GM10248 (cell line): ENCODE data around the gene GJC2.

Source experiments
- CTCF ChIA-PET: fragments of 300-600 bp; sonication (Branson Sonifier 250); formaldehyde crosslinking; extraction: SDS; loops from one replicate; lab custom pipeline; 2021; ENCODE audit warnings: antibody characterized with exemption; lab: Yijun Ruan, JAX
- POLR2A ChIA-PET: fragments of 350-650 bp; sonication (Branson Sonifier 250); formaldehyde crosslinking; extraction: SDS; loops from one replicate; lab custom pipeline; 2020; ENCODE audit warnings: antibody characterized with exemption; lab: Yijun Ruan, JAX
- DNase-seq: peaks from one replicate; pipeline ENCODE4 v3.0.0; 2012; ENCODE audit errors: extremely low spot score
- TF ChIP-seq, protein P1 (sequence below): IDR thresholded peaks from 2 replicates; pipeline ENCODE4 v1.5.1; 2012; ENCODE audit warnings: mild to moderate bottlenecking, low read depth; ENCODE audit errors: extremely low read depth, missing control alignments, control extremely low read depth

The GJC2 gene

DNA sequence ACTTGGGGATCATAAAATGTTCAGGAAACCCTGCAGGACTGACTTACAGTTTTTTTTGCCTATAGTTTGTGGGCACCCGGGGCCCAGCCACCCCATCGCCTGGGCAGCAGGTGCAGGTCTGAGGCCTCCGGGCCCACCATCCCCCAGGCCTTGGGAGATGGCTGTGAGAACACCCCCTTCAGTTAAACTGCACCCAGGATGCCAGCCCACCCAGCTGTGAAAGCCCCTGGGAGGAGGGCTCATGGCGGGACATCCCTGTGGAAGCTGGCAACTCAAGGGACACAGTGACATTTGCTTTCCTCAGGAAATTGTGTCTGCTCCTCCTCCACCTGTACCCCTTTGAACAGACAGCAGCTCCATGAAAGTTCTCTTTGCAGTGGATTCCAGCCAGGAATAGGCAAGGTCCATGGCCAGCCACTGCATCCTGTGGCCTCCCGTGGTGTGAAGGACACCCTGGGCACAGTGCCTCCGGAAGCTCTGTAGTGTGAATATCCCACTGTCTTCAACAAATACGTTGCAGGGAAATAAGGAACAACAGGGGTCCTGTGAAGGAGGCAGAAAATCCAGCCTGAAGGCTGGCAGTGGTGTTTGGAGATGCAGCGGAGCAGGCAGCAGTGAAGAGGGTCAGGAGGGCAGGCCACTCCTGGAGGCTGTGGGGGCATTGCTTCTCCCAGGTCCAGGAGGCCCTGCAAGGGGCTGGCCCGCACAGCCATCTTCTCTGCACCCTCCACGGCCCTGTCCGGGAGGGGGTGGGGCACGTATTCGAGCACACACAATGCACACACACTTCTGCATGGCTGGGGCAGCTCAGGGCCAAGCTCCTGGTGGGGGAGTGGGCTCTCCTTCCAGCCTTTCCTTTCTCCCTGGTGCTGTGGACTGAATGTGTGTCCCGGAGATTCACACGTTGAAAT lies 56.1 kb downstream of the GJC2 start:
- POLR2A ChIA-PET = no interaction called here
- CTCF ChIA-PET = no interaction called here
- DNase-seq = no peak
- TF ChIP-seq, protein P1, sequence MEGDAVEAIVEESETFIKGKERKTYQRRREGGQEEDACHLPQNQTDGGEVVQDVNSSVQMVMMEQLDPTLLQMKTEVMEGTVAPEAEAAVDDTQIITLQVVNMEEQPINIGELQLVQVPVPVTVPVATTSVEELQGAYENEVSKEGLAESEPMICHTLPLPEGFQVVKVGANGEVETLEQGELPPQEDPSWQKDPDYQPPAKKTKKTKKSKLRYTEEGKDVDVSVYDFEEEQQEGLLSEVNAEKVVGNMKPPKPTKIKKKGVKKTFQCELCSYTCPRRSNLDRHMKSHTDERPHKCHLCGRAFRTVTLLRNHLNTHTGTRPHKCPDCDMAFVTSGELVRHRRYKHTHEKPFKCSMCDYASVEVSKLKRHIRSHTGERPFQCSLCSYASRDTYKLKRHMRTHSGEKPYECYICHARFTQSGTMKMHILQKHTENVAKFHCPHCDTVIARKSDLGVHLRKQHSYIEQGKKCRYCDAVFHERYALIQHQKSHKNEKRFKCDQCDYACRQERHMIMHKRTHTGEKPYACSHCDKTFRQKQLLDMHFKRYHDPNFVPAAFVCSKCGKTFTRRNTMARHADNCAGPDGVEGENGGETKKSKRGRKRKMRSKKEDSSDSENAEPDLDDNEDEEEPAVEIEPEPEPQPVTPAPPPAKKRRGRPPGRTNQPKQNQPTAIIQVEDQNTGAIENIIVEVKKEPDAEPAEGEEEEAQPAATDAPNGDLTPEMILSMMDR = no peak

DNA sequence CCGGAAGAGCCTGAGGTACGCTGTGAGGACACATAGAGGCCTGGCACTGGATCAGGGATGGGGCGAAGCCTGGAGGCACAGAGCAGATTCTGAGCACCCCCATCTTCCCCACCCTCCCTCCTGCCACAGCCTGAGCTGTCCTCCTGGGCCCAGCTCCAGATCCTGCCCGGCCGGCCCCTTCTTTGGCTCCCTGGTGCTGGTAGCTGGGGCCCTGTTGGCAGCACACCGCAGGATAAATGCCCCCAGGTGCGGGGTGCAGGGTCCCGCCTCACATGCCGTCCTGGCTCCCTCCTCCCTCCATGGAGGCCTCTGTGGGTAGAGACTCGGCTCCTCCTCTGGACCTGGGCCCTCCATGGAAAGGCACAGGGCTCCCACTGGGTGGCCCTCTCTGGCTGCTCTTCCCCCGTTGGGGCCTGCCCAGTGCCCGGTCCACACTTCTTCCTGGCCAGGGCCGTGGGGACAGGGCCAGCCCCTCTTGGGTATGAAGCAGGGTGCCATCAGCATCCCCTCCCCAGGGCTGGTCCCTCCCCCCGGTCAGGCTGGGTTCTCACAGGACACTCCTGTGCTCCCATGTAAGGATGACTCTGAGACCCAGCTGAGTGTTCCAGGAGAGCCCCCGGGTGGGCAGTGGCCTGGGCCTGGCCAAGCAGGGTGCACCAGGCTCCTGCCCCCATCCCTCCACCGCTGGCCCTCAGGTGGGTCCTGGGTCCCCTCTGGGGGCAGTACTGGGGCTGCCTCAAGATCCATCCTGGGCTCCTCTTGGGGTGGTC lies 57.0 kb downstream of the GJC2 start:
- ChIA-PET CTCF (no interaction called here), POLR2A (no interaction called here)
- no peak for DNase-seq
- TF ChIP-seq, protein P1 = no peak

GRCh38 chr1:228207381-228207810 lies 57.7 kb downstream of the GJC2 start:
- ChIA-PET CTCF (no interaction called here), POLR2A (no interaction called here)
- no peak for DNase-seq
- TF ChIP-seq, protein P1 = no peak

- ChIA-PET POLR2A (no interaction called here), CTCF (no interaction called here)
- TF ChIP-seq, protein P1 = no peak
- DNase-seq = no peak
These were observed 58.4 kb downstream of the GJC2 start, which contains the start of gene OBSCN for GRCh38 chr1:228207851-228208821. OBSCN (plus strand) TSS chr1:228208044; CDS start chr1:228211784, 3,740 bp downstream.

DNA sequence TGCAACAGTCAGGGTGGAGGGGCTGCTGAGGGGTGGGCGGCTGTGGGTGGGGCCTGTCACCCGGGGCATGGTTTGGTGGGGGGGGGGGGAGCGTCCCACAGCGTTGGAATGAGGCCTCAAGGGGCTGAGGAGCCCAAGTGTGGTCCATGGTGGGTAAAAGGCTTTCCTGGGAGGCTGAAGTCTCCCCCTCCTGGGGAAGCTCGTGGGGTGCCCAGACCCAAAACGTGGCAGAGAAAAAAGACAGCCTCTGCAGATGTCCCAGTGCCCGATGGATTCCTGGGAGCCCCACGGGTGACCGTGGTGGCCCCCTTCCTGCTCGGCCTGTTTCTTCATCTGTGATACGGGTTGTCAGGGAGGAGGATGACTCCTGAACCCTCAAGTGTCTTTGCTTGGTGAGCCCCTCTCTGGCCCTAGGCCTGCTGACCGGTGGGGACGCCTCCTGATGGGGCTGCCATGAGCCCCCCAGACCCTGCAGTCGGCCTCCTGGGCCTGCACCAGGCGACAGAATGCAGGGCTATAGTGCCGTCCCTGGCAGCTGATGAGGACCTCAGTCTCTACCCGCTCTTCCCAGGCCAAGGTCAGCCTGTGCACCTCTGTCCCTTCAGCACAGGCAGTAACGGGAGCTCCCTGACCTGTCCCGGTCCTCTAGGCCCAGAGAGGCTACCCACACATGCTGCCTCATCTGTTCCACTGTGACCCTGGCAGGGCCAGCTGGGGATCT lies 59.3 kb downstream of the GJC2 start:
- ChIA-PET CTCF (no interaction called here), POLR2A (no interaction called here)
- DNase-seq = no peak
- TF ChIP-seq, protein P1 = no peak
